ENCODE measurements around the gene ANKRD65.
"Not testable (repeated sequence)": the region's sequence is repeated elsewhere in the genome, so short reads cannot be mapped to it uniquely, and the experiment has no call there.

Gene ANKRD65

GRCh38 chr1:1418464-1419362, 2.4 kb downstream of the ANKRD65 start:
- DNase-seq (ENCODE audit: low read depth in 4 of 4, low spot score in 1 of 4) = no peak

- DNase-seq (ENCODE audit: low read depth in 4 of 4, low spot score in 1 of 4) = not testable (repeated sequence)
Observed at GRCh38 chr1:1417825-1418463, 3.1 kb downstream of the ANKRD65 start.

GRCh38 chr1:1417396-1417795, 3.7 kb downstream of the ANKRD65 start:
- not testable (repeated sequence) for DNase-seq (ENCODE audit: low read depth in 4 of 4, low spot score in 1 of 4)

GRCh38 chr1:1415751-1416150, 5.3 kb downstream of the ANKRD65 start:
- no peak for DNase-seq (ENCODE audit: low read depth in 4 of 4, low spot score in 1 of 4)

- not testable (repeated sequence) for DNase-seq (ENCODE audit: low read depth in 4 of 4, low spot score in 1 of 4)
Observed at GRCh38 chr1:1412311-1412902, 8.7 kb downstream of the ANKRD65 start.

DNA sequence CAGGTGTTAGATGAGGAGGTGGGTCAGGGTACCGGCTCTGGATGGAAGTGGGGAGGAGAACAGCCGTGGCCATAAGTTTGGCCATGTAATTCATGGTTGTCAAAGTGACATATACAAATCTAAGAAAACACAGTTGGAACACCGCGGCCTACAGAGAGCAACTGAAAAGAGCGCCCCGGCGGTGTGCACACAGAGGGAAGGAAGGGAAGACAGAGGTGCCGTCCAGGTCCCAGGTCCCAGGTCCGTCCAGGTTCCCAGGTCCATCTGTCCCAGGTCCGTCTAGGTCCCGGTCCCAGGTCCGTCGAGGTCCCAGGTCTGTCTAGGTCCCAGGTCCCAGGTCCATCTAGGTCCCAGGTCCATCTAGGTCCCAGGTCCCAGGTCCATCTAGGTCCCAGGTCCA, 9.4 kb downstream of the ANKRD65 start:
- DNase-seq (ENCODE audit: low read depth in 4 of 4, low spot score in 1 of 4) = no peak

- not testable (repeated sequence) for DNase-seq (ENCODE audit: low read depth in 4 of 4, low spot score in 1 of 4)
Observed at GRCh38 chr1:1410238-1410637, 10.8 kb downstream of the ANKRD65 start.

- DNase-seq (ENCODE audit: low read depth in 4 of 4, low spot score in 1 of 4) = no peak
Observed at GRCh38 chr1:1407636-1408318, 13.3 kb downstream of the ANKRD65 start.

GRCh38 chr1:1406821-1407635, 14.0 kb downstream of the ANKRD65 start, which contains the start of gene MRPL20:
Gene MRPL20 (minus strand): TSS chr1:1407293. CDS start chr1:1407217, 76 bp downstream.
- peak; percentile 86 to 95 (median 90) for DNase-seq (ENCODE audit: low read depth in 4 of 4, low spot score in 1 of 4)

DNA sequence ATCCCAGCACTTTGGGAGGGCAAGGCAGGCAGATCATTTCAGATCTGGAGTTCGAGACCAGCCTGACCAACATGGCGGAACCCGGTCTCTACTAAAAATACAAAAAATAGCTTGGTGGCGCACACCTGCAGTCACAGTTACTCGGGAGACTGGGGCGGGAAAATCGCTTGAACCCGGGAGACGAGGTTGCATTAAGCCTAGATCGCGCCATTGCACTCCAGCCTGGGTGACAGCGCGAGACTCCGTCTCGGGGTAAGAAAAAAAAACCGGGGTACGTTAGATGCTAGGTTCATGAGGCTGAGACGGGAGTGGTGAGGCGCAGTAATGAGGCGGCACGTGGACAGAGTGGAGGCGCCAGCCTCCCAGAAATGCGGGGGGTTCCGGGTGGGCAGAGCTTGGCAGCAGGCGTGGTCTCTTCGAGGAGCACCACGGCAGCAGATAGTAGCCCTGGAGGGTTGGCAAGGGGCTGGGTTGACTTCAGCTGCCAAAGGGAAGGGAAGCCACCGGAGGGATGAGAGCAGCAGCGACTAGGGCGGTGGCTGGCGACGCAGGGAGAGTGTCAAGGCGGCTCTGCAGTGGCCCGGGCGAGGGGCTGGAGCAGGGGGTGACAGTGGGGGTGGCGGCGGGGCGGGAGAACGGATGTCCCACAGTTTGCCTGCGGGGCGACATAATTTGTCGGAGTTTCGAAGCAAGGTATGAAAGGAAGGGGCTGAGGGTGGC, 14.8 kb downstream of the ANKRD65 start:
- DNase-seq (ENCODE audit: low read depth in 4 of 4, low spot score in 1 of 4) = no peak

- no peak for DNase-seq (ENCODE audit: low read depth in 4 of 4, low spot score in 1 of 4)
Observed at GRCh38 chr1:1403653-1404052, 17.4 kb downstream of the ANKRD65 start.

DNA sequence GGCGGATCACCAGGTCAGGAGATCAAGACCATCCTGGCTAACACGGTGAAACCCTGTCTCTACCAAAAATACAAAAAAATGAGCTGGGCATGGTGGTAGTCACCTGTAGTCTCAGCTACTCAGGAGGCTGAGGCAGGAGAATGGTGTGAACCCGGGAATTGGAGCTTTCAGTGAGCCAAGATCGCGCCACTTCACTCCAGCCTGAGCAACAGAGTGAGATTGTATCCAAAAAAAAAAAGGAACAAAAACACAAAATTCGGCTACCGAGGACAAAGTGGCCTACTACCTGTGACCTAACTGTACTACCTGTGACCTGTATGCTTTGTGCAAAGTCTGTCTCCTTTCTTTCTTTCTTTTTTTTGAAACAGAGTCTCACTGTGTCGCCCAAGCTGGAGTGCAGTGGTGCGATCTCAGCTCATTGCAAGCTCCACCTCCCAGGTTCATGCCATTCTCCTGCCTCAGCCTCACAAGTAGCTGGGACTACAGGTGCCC, 18.1 kb downstream of the ANKRD65 start:
- DNase-seq (ENCODE audit: low read depth in 4 of 4, low spot score in 1 of 4) = not testable (repeated sequence)

GRCh38 chr1:1402072-1402900, 18.8 kb downstream of the ANKRD65 start:
- DNase-seq (ENCODE audit: low read depth in 4 of 4, low spot score in 1 of 4) = peak in 2 of 4 experiments; percentile 25 to 31

GRCh38 chr1:1401457-1402010, 19.5 kb downstream of the ANKRD65 start:
- DNase-seq (ENCODE audit: low read depth in 4 of 4, low spot score in 1 of 4) = no peak

- DNase-seq (ENCODE audit: low read depth in 4 of 4, low spot score in 1 of 4) = no peak
Observed at GRCh38 chr1:1400576-1401456, 20.3 kb downstream of the ANKRD65 start.

- DNase-seq (ENCODE audit: low read depth in 4 of 4, low spot score in 1 of 4) = peak in 1 of 4 experiments; percentile 25
Observed at GRCh38 chr1:1399872-1400575, 21.1 kb downstream of the ANKRD65 start.

Measured in stimulated activated CD4-positive, alpha-beta T cell treated with anti-CD3 and anti-CD28 coated beads, Interleukin-1b, Interleukin-23, amount 100 ng/mL, for 24 hours (primary cell).